Activated CD4-positive, alpha-beta memory T cell treated with anti-CD3 and anti-CD28 coated beads for 36 hours (primary cell): ENCODE results near the gene PLAAT2. TPM values are rescaled to one million over a fixed set of nuclear protein-coding genes. Genes with fewer than 3 reads are reported as not detected.
"Not testable (repeated sequence)": the region's sequence is repeated elsewhere in the genome, so short reads cannot be mapped to it uniquely, and the experiment has no call there.

Experiments used
- CTCF ChIA-PET: fragments of 350-600 bp; sonication (Branson Sonifier 250); formaldehyde crosslinking; loops from one replicate; lab custom pipeline; 2021; ENCODE audit warnings: antibody characterized with exemption, inconsistent platforms; lab: Charles Lee
- POLR2A ChIA-PET: fragments of 350-600 bp; sonication (Branson Sonifier 250); formaldehyde crosslinking; loops from one replicate; lab custom pipeline; 2021; ENCODE audit warnings: antibody characterized with exemption; lab: Charles Lee
- DNase-seq: peaks from one replicate; pipeline ENCODE4 v3.0.0-alpha.2; 2020
- H3K27ac Mint-ChIP-seq: one replicate; pipeline ENCODE4 v1.8.0; 2021; ENCODE audit warnings: mixed read lengths
- H3K27me3 Mint-ChIP-seq: one replicate; pipeline ENCODE4 v1.8.0; 2021; ENCODE audit warnings: mixed read lengths
- H3K36me3 Mint-ChIP-seq: one replicate; pipeline ENCODE4 v1.8.0; 2021; ENCODE audit warnings: mixed read lengths
- H3K4me1 Mint-ChIP-seq: one replicate; pipeline ENCODE4 v1.8.0; 2021; ENCODE audit warnings: low read depth, mixed read lengths
- H3K4me3 Mint-ChIP-seq: one replicate; pipeline ENCODE4 v1.8.0; 2021; ENCODE audit warnings: mild to moderate bottlenecking, mixed read lengths
- H3K9me3 Mint-ChIP-seq: one replicate; pipeline ENCODE4 v1.8.0; 2021; ENCODE audit warnings: mixed read lengths
- intact Hi-C: fragments of 100-400 bp; cut with micrococcal nuclease; formaldehyde crosslinking; loops from one replicate; pipeline ENCODE4 v1.15.1; 2023
- total RNA-seq, 2 experiments: library from RNA; stranded (reverse); gene quantifications; one replicate each; pipeline ENCODE4 v1.2.3, GENCODE V29; 2021

The PLAAT2 gene
- total RNA-seq, 2 experiments from 2014 or later: 0.44 TPM; not detected in 1

DNA sequence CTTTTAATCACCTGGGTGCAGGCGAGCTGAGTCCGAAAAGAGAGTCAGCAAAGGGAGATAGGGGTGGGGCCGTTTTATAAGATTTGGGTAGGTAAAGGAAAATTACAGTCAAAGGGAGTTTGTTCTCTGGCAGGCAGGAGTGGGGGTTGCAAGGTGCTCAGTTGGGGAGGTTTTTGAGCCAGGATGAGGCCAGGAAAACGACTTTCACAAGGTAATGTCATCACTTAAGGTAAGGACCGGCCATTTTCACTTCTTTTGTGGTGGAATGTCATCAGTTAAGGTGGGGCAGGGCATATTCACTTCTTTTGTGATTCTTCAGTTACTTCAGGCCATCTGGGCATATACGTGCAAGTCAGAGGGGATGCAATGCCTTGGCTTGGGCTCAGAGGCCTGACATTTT, 33.8 kb downstream of the PLAAT2 start:
- CTCF ChIA-PET, H3K4me3 Mint-ChIP-seq, DNase-seq, H3K27ac Mint-ChIP-seq, H3K27me3 Mint-ChIP-seq, H3K9me3 Mint-ChIP-seq, intact Hi-C loops, POLR2A ChIA-PET, H3K36me3 Mint-ChIP-seq: not testable (repeated sequence)
- H3K4me1 Mint-ChIP-seq: peaks cover 49% of the 10 kb centered on the region

DNA sequence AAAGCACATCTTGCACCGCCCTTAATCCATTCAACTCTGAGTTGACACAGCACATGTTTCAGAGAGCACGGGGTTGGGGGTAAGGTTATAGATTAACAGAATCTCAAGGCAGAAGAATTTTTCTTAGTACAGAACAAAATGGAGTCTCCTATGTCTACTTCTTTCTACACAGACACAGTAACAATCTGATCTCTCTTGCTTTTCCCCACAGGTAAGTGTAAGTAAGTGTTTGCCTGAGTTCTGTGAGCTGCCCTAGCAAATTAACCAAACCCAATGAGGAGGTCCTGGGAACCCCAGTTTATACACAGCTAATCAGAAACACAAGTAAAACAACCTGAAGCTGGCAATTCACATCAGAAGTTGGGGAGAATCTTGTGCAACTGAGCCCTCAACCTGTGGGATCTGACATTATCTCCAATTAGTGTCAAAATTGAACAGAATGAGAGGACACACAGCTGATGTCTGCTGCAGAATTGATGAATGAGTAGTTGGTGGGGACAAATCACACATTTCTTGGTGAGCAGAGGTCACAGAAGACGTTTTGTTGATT, 34.4 kb downstream of the PLAAT2 start:
- H3K36me3 Mint-ChIP-seq, CTCF ChIA-PET, intact Hi-C loops, POLR2A ChIA-PET, H3K27ac Mint-ChIP-seq, H3K9me3 Mint-ChIP-seq, H3K4me3 Mint-ChIP-seq, H3K27me3 Mint-ChIP-seq, DNase-seq: not testable (repeated sequence)
- peaks cover 43% of the 10 kb centered on the region for H3K4me1 Mint-ChIP-seq

DNA sequence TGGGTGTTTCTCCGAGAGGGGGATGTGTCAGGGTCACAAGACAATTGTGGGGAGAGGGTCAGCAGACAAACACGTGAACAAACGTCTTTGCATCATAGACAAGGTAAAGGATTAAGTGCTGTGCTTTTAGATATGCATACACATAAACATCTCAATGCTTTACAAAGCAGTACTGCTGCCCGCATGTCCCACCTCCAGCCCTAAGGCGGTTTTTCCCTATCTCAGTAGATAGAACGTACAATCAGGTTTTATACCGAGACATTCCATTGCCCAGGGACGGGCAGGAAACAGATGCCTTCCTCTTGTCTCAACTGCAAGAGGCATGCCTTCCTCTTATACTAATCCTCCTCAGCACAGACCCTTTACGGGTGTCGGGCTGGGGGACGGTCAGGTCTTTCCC, 35.0 kb downstream of the PLAAT2 start:
- H3K4me3 Mint-ChIP-seq, H3K27ac Mint-ChIP-seq, H3K9me3 Mint-ChIP-seq, intact Hi-C loops, H3K27me3 Mint-ChIP-seq, DNase-seq, POLR2A ChIA-PET, CTCF ChIA-PET, H3K36me3 Mint-ChIP-seq: not testable (repeated sequence)
- H3K4me1 Mint-ChIP-seq: peaks cover 37% of the 10 kb centered on the region

DNA sequence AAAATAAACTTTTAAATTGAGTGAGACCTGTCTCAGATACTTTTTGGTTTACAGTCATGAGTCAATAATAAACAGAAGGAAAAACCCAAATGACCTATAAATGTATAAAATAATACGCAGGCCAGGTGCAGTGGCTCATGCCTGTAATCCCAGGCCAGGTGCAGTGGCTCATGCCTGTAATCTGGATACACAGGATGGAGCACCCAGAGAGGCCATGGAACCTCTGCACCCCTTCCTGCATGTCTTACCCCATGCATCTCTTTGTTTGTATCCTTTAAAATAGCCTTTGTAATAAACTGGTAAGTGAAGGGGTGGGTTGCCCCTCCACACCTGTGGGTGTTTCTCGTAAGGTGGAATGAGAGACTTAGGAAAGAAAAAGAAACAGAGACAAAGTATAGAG, 35.5 kb downstream of the PLAAT2 start:
- ChIA-PET CTCF (no interaction called here), POLR2A (no interaction called here)

DNA sequence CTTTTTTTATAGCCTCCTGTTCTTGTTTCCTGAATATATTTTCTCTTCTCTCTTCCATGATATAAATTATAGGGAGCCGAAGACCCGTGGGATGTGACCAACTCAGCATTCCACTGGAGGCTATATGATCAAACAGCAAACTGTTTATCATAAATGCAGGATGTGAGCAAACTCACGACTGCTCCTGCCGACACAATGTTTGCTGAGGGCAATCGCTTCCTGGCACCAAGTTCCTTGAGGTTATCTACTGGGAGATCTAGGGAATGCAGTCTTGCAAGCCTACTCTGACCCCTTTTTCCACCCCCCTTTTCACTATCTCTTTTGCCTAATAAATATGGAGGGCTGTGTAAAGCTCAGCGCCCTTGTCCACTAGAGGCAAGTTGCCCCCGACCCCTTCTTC, 40.0 kb downstream of the PLAAT2 start:
- H3K27ac Mint-ChIP-seq: no peak overlapping the region
- intact Hi-C loops: no loop called here
- no peak for DNase-seq
- H3K4me1 Mint-ChIP-seq: peaks cover 11% of the 10 kb centered on the region
- H3K36me3 Mint-ChIP-seq: no peaks in the 10 kb centered on the region
- H3K9me3 Mint-ChIP-seq: peaks cover 2% of the 10 kb centered on the region
- no peak overlapping the region for H3K4me3 Mint-ChIP-seq
- CTCF ChIA-PET: no interaction called here
- POLR2A ChIA-PET: interaction anchor here (1.3 kb wide), 1 partner anchor 13 kb away, joined by 3 read pairs; no protein-coding TSS in a partner anchor
- H3K27me3 Mint-ChIP-seq: no peaks in the 10 kb centered on the region

More for the DNA sequence above, 35.5 kb downstream of the PLAAT2 start:
- no peaks in the 10 kb centered on the region for H3K27me3 Mint-ChIP-seq
- no peak overlapping the region for H3K27ac Mint-ChIP-seq
- DNase-seq: no peak
- intact Hi-C loops: no loop called here
- no peak overlapping the region for H3K4me3 Mint-ChIP-seq
- peaks cover 32% of the 10 kb centered on the region for H3K4me1 Mint-ChIP-seq
- peaks cover 2% of the 10 kb centered on the region for H3K9me3 Mint-ChIP-seq
- H3K36me3 Mint-ChIP-seq: no peaks in the 10 kb centered on the region

DNA sequence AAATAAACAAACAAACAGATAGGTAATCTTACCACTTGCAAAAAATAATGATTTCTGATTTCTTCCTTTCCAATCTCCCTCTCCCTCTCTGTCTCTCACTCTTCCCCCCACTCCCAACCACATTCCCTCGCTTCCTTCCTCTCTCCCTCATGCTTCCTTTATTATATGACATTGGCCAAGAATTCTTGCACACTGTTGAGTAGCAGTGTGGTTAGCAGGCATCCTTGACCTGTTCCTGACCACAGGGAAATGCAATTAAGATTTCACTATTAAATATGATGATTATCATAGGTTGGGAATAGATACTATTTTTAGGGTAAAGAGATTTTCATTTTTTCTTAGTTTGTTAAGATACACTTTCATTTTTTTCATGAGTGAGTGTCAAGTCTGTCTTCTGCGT, 41.3 kb downstream of the PLAAT2 start:
- CTCF ChIA-PET: no interaction called here
- peaks cover 2% of the 10 kb centered on the region for H3K9me3 Mint-ChIP-seq

DNA sequence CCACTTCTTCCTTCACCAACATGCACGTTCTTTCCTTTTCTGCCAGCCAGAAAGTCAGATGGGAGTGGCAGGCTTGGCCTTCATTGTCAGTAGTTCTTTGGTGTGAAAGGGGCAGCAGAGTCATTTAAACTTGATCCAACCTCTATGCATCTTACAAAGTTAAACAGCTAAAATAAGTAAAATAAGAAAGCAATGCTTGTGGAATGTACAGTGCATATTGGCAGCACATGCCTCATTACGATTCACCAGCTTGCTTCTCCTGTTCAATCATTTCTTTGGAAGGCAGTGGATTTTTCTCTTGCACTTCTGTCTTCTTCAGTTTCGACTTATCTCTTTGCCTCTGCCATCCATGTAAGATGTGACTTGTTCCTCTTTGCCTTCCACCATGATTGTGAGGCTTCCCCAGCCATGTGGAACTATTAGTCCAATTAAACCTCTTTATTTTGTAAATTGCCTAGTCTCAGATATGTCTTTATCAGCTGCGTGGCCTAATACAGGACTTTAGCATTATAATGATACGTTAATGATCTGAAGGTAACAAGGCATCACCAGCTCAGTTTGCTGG, 42.5 kb downstream of the PLAAT2 start:
- H3K4me3 Mint-ChIP-seq: no peak overlapping the region
- intact Hi-C loops: no loop called here
- H3K36me3 Mint-ChIP-seq: no peaks in the 10 kb centered on the region
- no peaks in the 10 kb centered on the region for H3K27me3 Mint-ChIP-seq
- peaks cover 13% of the 10 kb centered on the region for H3K4me1 Mint-ChIP-seq
- DNase-seq: no peak
- ChIA-PET CTCF (interaction anchor here (0.6 to 1.4 kb wide), 2 partner anchors 115 to 125 kb away, joined by 3 to 4 read pairs; no protein-coding TSS in a partner anchor), POLR2A (no interaction called here)
- H3K9me3 Mint-ChIP-seq: no peaks in the 10 kb centered on the region
- H3K27ac Mint-ChIP-seq: no peak overlapping the region

More for the DNA sequence above, 41.3 kb downstream of the PLAAT2 start:
- H3K4me3 Mint-ChIP-seq: no peak overlapping the region
- intact Hi-C loops: no loop called here
- no peaks in the 10 kb centered on the region for H3K36me3 Mint-ChIP-seq
- POLR2A ChIA-PET: no interaction called here
- no peak for DNase-seq
- H3K27me3 Mint-ChIP-seq: no peaks in the 10 kb centered on the region
- H3K4me1 Mint-ChIP-seq: peaks cover 13% of the 10 kb centered on the region
- no peak overlapping the region for H3K27ac Mint-ChIP-seq

DNA sequence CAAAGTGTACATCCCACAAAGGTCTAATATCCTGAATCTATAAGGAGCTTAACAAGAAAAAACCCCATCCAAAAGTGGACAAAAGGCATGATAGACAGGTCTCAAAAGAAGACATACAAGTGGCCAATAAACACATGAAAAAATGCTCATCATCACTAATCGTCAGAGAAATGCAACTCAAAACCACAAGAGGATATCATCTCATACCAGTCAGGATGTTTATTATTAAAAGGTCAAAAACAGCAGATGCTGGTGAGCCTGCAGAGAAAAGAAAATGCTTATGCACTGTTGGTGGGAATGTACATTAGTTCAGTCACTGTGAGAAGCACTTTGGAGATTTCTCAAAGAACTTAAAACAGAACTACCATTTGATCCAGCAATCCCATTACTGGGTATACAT, 44.6 kb downstream of the PLAAT2 start:
- no peaks in the 10 kb centered on the region for H3K27me3 Mint-ChIP-seq
- no peak overlapping the region for H3K4me3 Mint-ChIP-seq
- ChIA-PET POLR2A (no interaction called here), CTCF (interaction anchor here (1.4 kb wide), 1 partner anchor 123 kb away, joined by 3 read pairs; no protein-coding TSS in a partner anchor)
- H3K4me1 Mint-ChIP-seq: peaks cover 13% of the 10 kb centered on the region
- peak overlapping the region; percentile 21 for H3K27ac Mint-ChIP-seq
- H3K9me3 Mint-ChIP-seq: no peaks in the 10 kb centered on the region
- intact Hi-C loops: no loop called here
- no peaks in the 10 kb centered on the region for H3K36me3 Mint-ChIP-seq
- no peak for DNase-seq

DNA sequence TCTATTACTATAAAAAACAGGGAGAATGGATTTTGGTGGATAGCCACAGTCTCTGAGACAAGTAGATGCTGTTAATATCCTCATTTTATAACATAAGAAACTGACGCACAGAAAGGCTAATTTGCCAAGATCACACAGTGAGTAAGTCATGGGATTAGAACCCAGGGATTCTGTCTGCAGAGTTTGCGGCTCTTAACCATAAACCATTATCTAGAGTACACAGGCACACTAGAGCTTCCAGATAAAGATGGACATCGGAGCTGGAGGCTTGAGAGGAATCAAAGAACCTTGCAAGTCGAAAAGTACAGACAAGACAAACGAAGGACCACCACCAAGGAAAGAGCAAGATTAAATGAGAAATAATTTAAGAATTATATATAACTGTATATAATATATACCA, 46.0 kb downstream of the PLAAT2 start:
- ChIA-PET CTCF (no interaction called here), POLR2A (no interaction called here)
- peaks cover 13% of the 10 kb centered on the region for H3K4me1 Mint-ChIP-seq
- no peak overlapping the region for H3K27ac Mint-ChIP-seq
- no peaks in the 10 kb centered on the region for H3K27me3 Mint-ChIP-seq
- no peak overlapping the region for H3K4me3 Mint-ChIP-seq
- H3K36me3 Mint-ChIP-seq: no peaks in the 10 kb centered on the region
- no peaks in the 10 kb centered on the region for H3K9me3 Mint-ChIP-seq
- intact Hi-C loops: no loop called here
- no peak for DNase-seq

DNA sequence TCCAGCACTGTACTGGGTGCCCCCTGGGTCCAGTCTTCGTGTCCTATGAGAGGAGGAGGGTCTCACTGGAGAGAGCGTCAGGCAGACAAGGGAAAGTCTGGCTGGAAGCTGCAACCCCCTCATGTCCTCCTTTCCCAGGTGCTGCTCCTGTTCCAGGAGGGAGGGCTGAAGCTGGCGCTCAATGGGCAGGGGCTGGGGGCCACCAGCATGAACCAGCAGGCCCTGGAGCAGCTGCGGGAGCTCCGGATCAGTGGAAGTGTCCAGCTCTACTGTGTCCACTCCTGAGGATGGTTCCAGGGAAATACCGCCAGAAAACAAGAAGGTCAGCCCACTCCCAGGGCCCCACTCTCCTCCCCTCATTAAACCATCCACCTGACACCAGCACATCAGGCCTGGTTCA, 47.1 kb downstream of the PLAAT2 start:
- DNase-seq: no peak
- Mint-ChIP-seq H3K9me3 (no peaks in the 10 kb centered on the region), H3K27me3 (no peaks in the 10 kb centered on the region), H3K36me3 (no peaks in the 10 kb centered on the region), H3K27ac (no peak overlapping the region), H3K4me1 (peaks cover 13% of the 10 kb centered on the region), H3K4me3 (no peak overlapping the region)
- ChIA-PET CTCF (interaction anchor here (0.6 kb wide), 1 partner anchor 38 kb away, joined by 3 read pairs; no protein-coding TSS in a partner anchor), POLR2A (no interaction called here)
- intact Hi-C loops: no loop called here

DNA sequence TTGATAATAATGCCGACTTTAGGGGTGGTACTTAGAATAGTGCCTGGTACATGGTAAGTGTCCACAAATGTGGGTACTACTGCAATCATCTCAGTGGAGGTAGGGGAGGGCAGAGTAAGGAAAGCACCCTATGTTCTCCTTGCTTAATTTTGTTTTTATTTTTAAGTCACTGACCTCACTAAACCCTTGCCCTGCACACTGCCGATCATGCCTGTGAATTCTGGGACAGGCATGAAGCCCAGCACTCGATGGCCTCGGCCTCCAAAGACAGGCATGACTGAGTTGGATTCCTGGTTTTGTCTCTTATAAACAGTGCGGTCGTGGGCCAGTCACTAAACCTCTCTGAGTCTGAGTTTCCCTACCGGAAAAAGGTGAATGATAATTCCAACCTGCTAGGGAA, 50.4 kb downstream of the PLAAT2 start:
- Mint-ChIP-seq H3K9me3 (no peaks in the 10 kb centered on the region), H3K27ac (no peak overlapping the region), H3K4me3 (no peak overlapping the region), H3K36me3 (no peaks in the 10 kb centered on the region), H3K4me1 (no peaks in the 10 kb centered on the region), H3K27me3 (no peaks in the 10 kb centered on the region)
- ChIA-PET CTCF (no interaction called here), POLR2A (no interaction called here)
- no peak for DNase-seq
- intact Hi-C loops: no loop called here

DNA sequence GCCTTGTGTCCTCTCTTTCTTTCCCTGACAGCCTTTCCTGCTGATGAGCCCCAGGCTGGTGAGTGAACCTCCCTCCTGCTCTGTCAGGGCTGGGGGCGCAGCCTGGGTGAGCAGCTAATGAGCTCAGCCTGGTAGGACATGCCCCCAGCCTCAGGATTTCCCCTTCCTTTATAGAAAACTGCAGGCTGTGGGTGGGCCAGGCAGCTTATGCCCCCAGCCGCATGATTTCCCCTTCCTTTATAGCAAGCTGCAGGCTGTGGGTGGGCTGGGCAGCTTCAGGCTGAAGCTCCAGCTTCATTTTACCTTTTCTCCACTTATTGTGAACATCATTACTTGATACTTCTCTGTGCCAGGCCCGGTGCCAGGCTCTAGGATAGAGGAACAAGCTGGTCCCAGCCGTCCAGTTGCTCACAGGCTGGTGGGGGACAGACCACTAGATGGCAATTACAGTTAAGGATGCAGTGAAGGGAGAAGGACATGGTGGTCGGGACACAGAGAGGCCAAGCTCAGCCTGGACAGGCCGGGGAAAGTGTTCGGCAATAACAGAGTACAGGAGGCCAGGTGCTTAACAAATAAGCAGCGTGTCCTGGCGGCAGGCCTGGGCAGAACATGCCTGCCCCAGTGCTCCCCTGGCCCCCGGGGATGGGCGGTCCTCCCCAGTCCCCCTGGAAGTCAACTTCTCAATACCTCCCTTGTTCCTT, 52.0 kb downstream of the PLAAT2 start:
- no peaks in the 10 kb centered on the region for H3K36me3 Mint-ChIP-seq
- H3K27ac Mint-ChIP-seq: no peak overlapping the region
- ChIA-PET CTCF (no interaction called here), POLR2A (no interaction called here)
- no peaks in the 10 kb centered on the region for H3K9me3 Mint-ChIP-seq
- DNase-seq: no peak
- H3K4me3 Mint-ChIP-seq: no peak overlapping the region
- intact Hi-C loops: no loop called here
- H3K27me3 Mint-ChIP-seq: no peaks in the 10 kb centered on the region
- no peaks in the 10 kb centered on the region for H3K4me1 Mint-ChIP-seq
